Smooth muscle cell (in vitro differentiated cells): Measurements from ENCODE around the gene PRKCH. TPM values are rescaled to one million over a fixed set of nuclear protein-coding genes. Genes with fewer than 3 reads are reported as not detected.
A peak's percentile ranks its signal among the peaks of the same experiment; 100 is the strongest.

Experiments used
- DNase-seq: peaks from one replicate; lab custom pipeline; 2025; ENCODE audit not compliant: unreplicated experiment; lab: John Stamatoyannopoulos, UW
- H2AFZ ChIP-seq: fragments of 200-600 bp; sonication (generic); 2 replicates; pipeline ENCODE4 v1.6.0; 2016; ENCODE audit warnings: antibody characterized with exemption, low read depth, mild to moderate bottlenecking
- H3F3A ChIP-seq: fragments of 200-600 bp; sonication (generic); 2 replicates; pipeline ENCODE4 v1.6.0; 2017; ENCODE audit warnings: antibody characterized with exemption, low read depth
- H3K27ac ChIP-seq: fragments of 200-600 bp; sonication (generic); 2 replicates; pipeline ENCODE4 v1.5.1; 2016; ENCODE audit warnings: low read depth, mild to moderate bottlenecking
- H3K27me3 ChIP-seq: fragments of 200-600 bp; sonication (generic); 2 replicates; pipeline ENCODE4 v1.6.1; 2016; ENCODE audit warnings: low read depth, mild to moderate bottlenecking
- H3K36me3 ChIP-seq: fragments of 200-600 bp; sonication (generic); 2 replicates; pipeline ENCODE4 v1.5.1; 2016; ENCODE audit warnings: low read depth
- H3K4me1 ChIP-seq: fragments of 200-600 bp; sonication (generic); 2 replicates; pipeline ENCODE4 v1.5.1; 2016; ENCODE audit warnings: low read depth
- H3K4me2 ChIP-seq: fragments of 200-600 bp; sonication (generic); 2 replicates; pipeline ENCODE4 v1.6.0; 2016; ENCODE audit warnings: mild to moderate bottlenecking
- H3K4me3 ChIP-seq: fragments of 200-600 bp; sonication (generic); 2 replicates; pipeline ENCODE4 v1.5.1; 2016; ENCODE audit warnings: mild to moderate bottlenecking
- H3K79me2 ChIP-seq: fragments of 200-600 bp; sonication (generic); 2 replicates; pipeline ENCODE4 v1.6.0; 2016; ENCODE audit warnings: low read depth, mild to moderate bottlenecking
- H3K9ac ChIP-seq: fragments of 200-600 bp; sonication (generic); 2 replicates; pipeline ENCODE4 v1.6.0; 2016; ENCODE audit warnings: low read depth
- H3K9me3 ChIP-seq: fragments of 200-600 bp; sonication (generic); replicated peaks from 2 replicates; pipeline ENCODE4 v1.5.1; 2016; ENCODE audit warnings: low read depth
- H4K20me1 ChIP-seq: fragments of 200-600 bp; sonication (generic); 2 replicates; pipeline ENCODE4 v1.6.0; 2016; ENCODE audit warnings: low read depth
- WGBS: methylation state at CpG from one replicate; pipeline ENCODE4 v1.1.7; 2016; ENCODE audit warnings: low lambda C conversion rate; 5-methylcytosine and 5-hydroxymethylcytosine counted together
- polyA plus RNA-seq: library from polyadenylated mRNA; unstranded; fragments of >200 nt; fragmentation: Nextera tagmentation; extraction: Ambion mirVana; gene quantifications from 2 replicates; pipeline ENCODE4 v1.2.1, GENCODE V29; 2016
- total RNA-seq: library from RNA; depleted of rRNA; stranded (reverse); fragments of >200 nt; gene quantifications from 2 replicates; pipeline ENCODE4 v1.2.3, GENCODE V29; 2014
- TF ChIP-seq, protein P1 (sequence below): fragments of 200-600 bp; sonication (generic); IDR thresholded peaks from 2 replicates; pipeline ENCODE4 v1.5.1; 2017; ENCODE audit warnings: borderline replicate concordance, mild to moderate bottlenecking, antibody characterized with exemption; ENCODE audit not compliant: insufficient read depth, poor library complexity, severe bottlenecking

PRKCH gene
- total and polyA plus RNA-seq, 2 experiments from 2014 or later: 1.5 to 7.6 TPM

- TF ChIP-seq, protein P1, sequence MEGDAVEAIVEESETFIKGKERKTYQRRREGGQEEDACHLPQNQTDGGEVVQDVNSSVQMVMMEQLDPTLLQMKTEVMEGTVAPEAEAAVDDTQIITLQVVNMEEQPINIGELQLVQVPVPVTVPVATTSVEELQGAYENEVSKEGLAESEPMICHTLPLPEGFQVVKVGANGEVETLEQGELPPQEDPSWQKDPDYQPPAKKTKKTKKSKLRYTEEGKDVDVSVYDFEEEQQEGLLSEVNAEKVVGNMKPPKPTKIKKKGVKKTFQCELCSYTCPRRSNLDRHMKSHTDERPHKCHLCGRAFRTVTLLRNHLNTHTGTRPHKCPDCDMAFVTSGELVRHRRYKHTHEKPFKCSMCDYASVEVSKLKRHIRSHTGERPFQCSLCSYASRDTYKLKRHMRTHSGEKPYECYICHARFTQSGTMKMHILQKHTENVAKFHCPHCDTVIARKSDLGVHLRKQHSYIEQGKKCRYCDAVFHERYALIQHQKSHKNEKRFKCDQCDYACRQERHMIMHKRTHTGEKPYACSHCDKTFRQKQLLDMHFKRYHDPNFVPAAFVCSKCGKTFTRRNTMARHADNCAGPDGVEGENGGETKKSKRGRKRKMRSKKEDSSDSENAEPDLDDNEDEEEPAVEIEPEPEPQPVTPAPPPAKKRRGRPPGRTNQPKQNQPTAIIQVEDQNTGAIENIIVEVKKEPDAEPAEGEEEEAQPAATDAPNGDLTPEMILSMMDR: no peak
- H3K27me3 ChIP-seq: no peaks in the 10 kb centered on the region
- H3K9me3 ChIP-seq: no peaks in the 10 kb centered on the region
- no peak overlapping the region for H3K4me3 ChIP-seq
- H3K27ac ChIP-seq: peak overlapping the region; percentile 28
- no peaks in the 10 kb centered on the region for H3K79me2 ChIP-seq
- no peaks in the 10 kb centered on the region for H3K36me3 ChIP-seq
- H2AFZ ChIP-seq: no peak overlapping the region
- WGBS: 75% methylated on average over 4 of the region's 4 CpGs
- H4K20me1 ChIP-seq: no peaks in the 10 kb centered on the region
- H3F3A ChIP-seq: no peaks in the 10 kb centered on the region
- no peak for DNase-seq
- H3K4me2 ChIP-seq: no peak overlapping the region
- H3K4me1 ChIP-seq: no peaks in the 10 kb centered on the region
- no peak overlapping the region for H3K9ac ChIP-seq
Observed at GRCh38 chr14:61418746-61419145, 97.4 kb downstream of the PRKCH start.

DNA sequence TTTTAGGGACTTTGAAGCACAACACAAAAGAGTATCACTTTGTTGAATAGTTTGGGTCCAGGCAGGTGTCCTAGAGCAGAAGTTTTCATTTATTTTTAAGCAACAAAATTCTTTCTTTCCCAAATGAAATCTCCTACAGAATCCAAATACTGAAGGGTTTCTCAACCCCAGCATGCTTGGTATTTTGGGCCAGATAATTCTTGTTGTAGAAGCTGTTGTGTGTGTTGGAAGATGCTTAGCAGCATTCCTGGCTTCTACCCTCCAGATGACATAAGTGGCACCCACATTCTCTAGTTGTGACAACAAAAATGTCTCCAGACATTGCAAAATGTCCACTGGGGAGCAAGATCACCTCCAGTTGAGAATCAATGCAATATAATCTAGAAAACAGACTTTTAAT, 97.8 kb downstream of the PRKCH start:
- Histone ChIP-seq H3K27ac (peak overlapping the region; percentile 62), H3F3A (no peaks in the 10 kb centered on the region), H3K4me3 (no peak overlapping the region), H3K79me2 (no peaks in the 10 kb centered on the region), H3K4me1 (no peaks in the 10 kb centered on the region), H4K20me1 (no peaks in the 10 kb centered on the region), H3K36me3 (no peaks in the 10 kb centered on the region), H3K9ac (no peak overlapping the region), H3K9me3 (no peaks in the 10 kb centered on the region), H3K27me3 (no peaks in the 10 kb centered on the region), H2AFZ (no peak overlapping the region), H3K4me2 (no peak overlapping the region)
- no peak for DNase-seq
- TF ChIP-seq, protein P1: no peak

DNA sequence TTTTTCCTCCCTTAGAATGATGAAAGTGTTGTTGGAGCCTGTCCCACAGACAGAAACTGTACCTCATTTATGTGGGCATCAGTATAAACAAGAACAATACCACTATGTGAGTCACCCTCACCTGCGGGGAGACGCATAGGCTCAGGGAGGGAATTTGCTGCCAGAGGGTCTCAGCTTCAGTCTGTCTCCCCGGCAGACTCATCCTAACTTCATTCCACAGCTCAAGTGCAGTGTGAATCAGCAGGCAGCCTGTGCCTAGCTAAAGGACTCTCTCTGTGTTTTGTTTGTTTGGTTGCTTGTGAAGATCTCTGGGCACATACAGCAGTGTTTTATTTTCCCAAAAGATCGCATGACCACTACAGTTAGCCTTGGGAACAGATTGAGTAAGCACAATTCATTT, 98.9 kb downstream of the PRKCH start:
- Histone ChIP-seq H2AFZ (no peak overlapping the region), H3K27me3 (no peaks in the 10 kb centered on the region), H3F3A (no peaks in the 10 kb centered on the region), H3K4me2 (no peak overlapping the region), H3K27ac (peak overlapping the region; percentile 62), H4K20me1 (no peaks in the 10 kb centered on the region), H3K4me3 (no peak overlapping the region), H3K4me1 (no peaks in the 10 kb centered on the region), H3K9me3 (no peaks in the 10 kb centered on the region), H3K36me3 (no peaks in the 10 kb centered on the region), H3K79me2 (no peaks in the 10 kb centered on the region), H3K9ac (no peak overlapping the region)
- TF ChIP-seq, protein P1: no peak
- no peak for DNase-seq
- 34% methylated on average over 4 of the region's 4 CpGs for WGBS

- Histone ChIP-seq H3K4me2 (no peak overlapping the region), H3K27ac (peak overlapping the region; percentile 62), H3K36me3 (no peaks in the 10 kb centered on the region), H3K4me3 (no peak overlapping the region), H2AFZ (no peak overlapping the region), H3K9me3 (no peaks in the 10 kb centered on the region), H3F3A (no peaks in the 10 kb centered on the region), H3K4me1 (no peaks in the 10 kb centered on the region), H3K9ac (no peak overlapping the region), H3K27me3 (no peaks in the 10 kb centered on the region), H4K20me1 (no peaks in the 10 kb centered on the region), H3K79me2 (no peaks in the 10 kb centered on the region)
- WGBS: 79% methylated on average over 1 of the region's 1 CpG
- TF ChIP-seq, protein P1: no peak
- no peak for DNase-seq
Observed at GRCh38 chr14:61421212-61421923, 100.0 kb downstream of the PRKCH start.
